ENCODE data around the gene ITPA. TPM values are rescaled to one million over a fixed set of nuclear protein-coding genes. Genes with fewer than 3 reads are reported as not detected.

ITPA gene
- total and polyA plus RNA-seq, 2 donors (not counting 3 experiments of a cell fraction or from before 2014, with no cell fraction given): 43.2 to 65.0 TPM

GRCh38 chr20:3223651-3223993 is 14.3 kb downstream of the ITPA start:
- POLR2A ChIA-PET: no interaction called here
- no peaks in the 10 kb centered on the region for H3K4me1 ChIP-seq (ENCODE audit: control insufficient read depth, extremely low read depth, insufficient read depth, low read length)
- intact Hi-C loops (cut with micrococcal nuclease): no loop called here

GRCh38 chr20:3223994-3224680 is 14.8 kb downstream of the ITPA start:
- no peak overlapping the region for H3K27ac ChIP-seq (ENCODE audit: insufficient read depth, low read depth, low read length)
- DNase-seq (ENCODE audit: low read depth, low spot score) (no peak), FAIRE-seq (no peak)
- no peaks in the 10 kb centered on the region for H3K4me1 ChIP-seq (ENCODE audit: control insufficient read depth, extremely low read depth, insufficient read depth, low read length)
- H3K79me2 ChIP-seq (ENCODE audit: control insufficient read depth, insufficient read depth, low read length): no peaks in the 10 kb centered on the region
- dilution Hi-C loops (cut with MboI; ENCODE audit: extremely low pct_ligation_motif_present, low sequenced_read_pairs): no loop called here
- no peaks in the 10 kb centered on the region for H4K20me1 ChIP-seq (replicated peaks; ENCODE audit: control insufficient read depth, extremely low read depth, insufficient read depth, low read length)
- ChIA-PET POLR2A (no interaction called here), CTCF (interaction anchor here (1.3 kb wide), 1 partner anchor 92 kb away, joined by 3 read pairs; no protein-coding TSS in a partner anchor)
- TF ChIP-seq POLR2AphosphoS5 (IDR thresholded peaks at IDR 0.05; ENCODE audit: insufficient read depth, low read depth, low read length): no peak
- intact Hi-C loops (cut with micrococcal nuclease): no loop called here
- H2AFZ ChIP-seq (ENCODE audit: low read depth, low read length): no peak overlapping the region
- no TSS peak for BruUV-seq (replicated peaks)
- no peaks in the 10 kb centered on the region for H3K9me1 ChIP-seq (replicated peaks; ENCODE audit: control insufficient read depth, extremely low read depth, insufficient read depth, low read length)
- H3K36me3 ChIP-seq (ENCODE audit: control insufficient read depth in 2 of 2, extremely low read depth in 1 of 2, insufficient read depth in 2 of 2, low read length in 2 of 2): peaks cover 0 to 5% of the 10 kb centered on the region in 2 experiments
- H3K9ac ChIP-seq (replicated peaks; ENCODE audit: extremely low read depth, insufficient read depth, low read length): no peak overlapping the region
- no peaks in the 10 kb centered on the region for H3K27me3 ChIP-seq (ENCODE audit: control insufficient read depth in 2 of 2, insufficient read depth in 2 of 2, low read length in 2 of 2)
- no peak overlapping the region for H3K4me2 ChIP-seq (ENCODE audit: insufficient read depth, low read length)
- H3K4me3 ChIP-seq (replicated peaks in 1 of 3; ENCODE audit: insufficient read depth in 1 of 3, low read depth in 1 of 3, low read length in 3 of 3): no peak overlapping the region
- no peaks in the 10 kb centered on the region for H3K9me3 ChIP-seq (replicated peaks; ENCODE audit: control insufficient read depth, insufficient read depth, low read length)

More at GRCh38 chr20:3223651-3223993, 14.3 kb downstream of the ITPA start:
- Histone ChIP-seq H2AFZ (ENCODE audit: low read depth, low read length) (no peak overlapping the region), H3K9me1 (replicated peaks; ENCODE audit: control insufficient read depth, extremely low read depth, insufficient read depth, low read length) (no peaks in the 10 kb centered on the region), H3K4me2 (ENCODE audit: insufficient read depth, low read length) (no peak overlapping the region), H3K9ac (replicated peaks; ENCODE audit: extremely low read depth, insufficient read depth, low read length) (no peak overlapping the region), H3K27me3 (ENCODE audit: control insufficient read depth in 2 of 2, insufficient read depth in 2 of 2, low read length in 2 of 2) (no peaks in the 10 kb centered on the region), H4K20me1 (replicated peaks; ENCODE audit: control insufficient read depth, extremely low read depth, insufficient read depth, low read length) (no peaks in the 10 kb centered on the region), H3K79me2 (ENCODE audit: control insufficient read depth, insufficient read depth, low read length) (no peaks in the 10 kb centered on the region), H3K9me3 (replicated peaks; ENCODE audit: control insufficient read depth, insufficient read depth, low read length) (no peaks in the 10 kb centered on the region), H3K4me3 (replicated peaks in 1 of 3; ENCODE audit: insufficient read depth in 1 of 3, low read depth in 1 of 3, low read length in 3 of 3) (no peak overlapping the region), H3K27ac (ENCODE audit: insufficient read depth, low read depth, low read length) (no peak overlapping the region), H3K36me3 (ENCODE audit: control insufficient read depth in 2 of 2, extremely low read depth in 1 of 2, insufficient read depth in 2 of 2, low read length in 2 of 2) (peaks cover 0 to 5% of the 10 kb centered on the region in 2 experiments)
- no peak for DNase-seq (ENCODE audit: low read depth, low spot score)
- no TSS peak for BruUV-seq (replicated peaks)
- no peak for FAIRE-seq
- TF ChIP-seq JUN (IDR thresholded peaks at IDR 0.05; ENCODE audit: borderline replicate concordance, insufficient read depth, insufficient read length, low read depth) (no peak), MYC (IDR thresholded peaks at IDR 0.05; ENCODE audit: low read depth, low read length) (no peak), EZH2 (IDR thresholded peaks at IDR 0.05; ENCODE audit: borderline replicate concordance, low read depth, low read length, severe bottlenecking) (no peak), POLR2AphosphoS5 (IDR thresholded peaks at IDR 0.05; ENCODE audit: insufficient read depth, low read depth, low read length) (no peak), POLR2A (IDR thresholded peaks at IDR 0.05; ENCODE audit: low read depth, low read length) (no peak), MAX (IDR thresholded peaks at IDR 0.05; ENCODE audit: insufficient read depth, insufficient read length) (no peak), GATA2 (IDR thresholded peaks at IDR 0.05; ENCODE audit: insufficient read depth, insufficient read length, low read depth, low read length) (no peak), FOS (IDR thresholded peaks at IDR 0.05; ENCODE audit: borderline replicate concordance, insufficient read depth, low read length) (no peak)
- dilution Hi-C loops (cut with MboI; ENCODE audit: extremely low pct_ligation_motif_present, low sequenced_read_pairs): no loop called here
- CTCF ChIA-PET: interaction anchor here (1.2 kb wide), 1 partner anchor 53 kb away, joined by 6 read pairs; no protein-coding TSS in a partner anchor
